Fibroblast of lung (primary cell): ENCODE measurements around the gene MBNL2. TPM values are rescaled to one million over a fixed set of nuclear protein-coding genes. Genes with fewer than 3 reads are reported as not detected.

Source experiments
- DNase-seq, 2 donors: peaks; one replicate each; pipeline versions ENCODE4 v3.0.0 to v3.0.0-alpha.2; 2010; ENCODE audit warnings: low read depth in 2 of 2
- H2AFZ ChIP-seq: 2 replicates; pipeline ENCODE4 v1.5.1; 2012; ENCODE audit warnings: low read length, control low read depth, inconsistent platforms
- H3K27ac ChIP-seq: 2 replicates; pipeline ENCODE4 v1.5.1; 2011; ENCODE audit warnings: low read length, control low read depth; ENCODE audit not compliant: insufficient read depth
- H3K27me3 ChIP-seq: 2 replicates; pipeline ENCODE4 v1.5.1; 2011; ENCODE audit warnings: mild to moderate bottlenecking, low read length; ENCODE audit not compliant: control insufficient read depth, insufficient read depth
- H3K36me3 ChIP-seq: 2 replicates; pipeline ENCODE4 v1.5.1; 2011; ENCODE audit warnings: low read length; ENCODE audit not compliant: control insufficient read depth, insufficient read depth
- H3K4me1 ChIP-seq: 2 replicates; pipeline ENCODE4 v1.5.1; 2011; ENCODE audit warnings: low read length; ENCODE audit not compliant: control insufficient read depth, insufficient read depth; ENCODE audit errors: extremely low read depth
- H3K4me2 ChIP-seq: 2 replicates; pipeline ENCODE4 v1.5.1; 2011; ENCODE audit warnings: low read length, control low read depth; ENCODE audit not compliant: insufficient read depth; ENCODE audit errors: extremely low read depth
- H3K4me3 ChIP-seq, 4 experiments: fragments of 200-600 bp in 1 of 4; sonication (generic) in 1 of 4; replicated peaks in 1 of 4; 2 replicates each; pipeline ENCODE4 v1.5.1; 2011 to 2016; ENCODE audit warnings: low read length in 4 of 4, low read depth in 3 of 4, mild to moderate bottlenecking in 3 of 4, control low read depth in 2 of 4, inconsistent platforms in 1 of 4, mixed read lengths in 1 of 4; ENCODE audit not compliant: insufficient read depth in 1 of 4; ENCODE audit errors: control extremely low read depth in 1 of 4
- H3K79me2 ChIP-seq: 2 replicates; pipeline ENCODE4 v1.5.1; 2012; ENCODE audit warnings: mild to moderate bottlenecking, low read length, inconsistent platforms; ENCODE audit not compliant: control insufficient read depth, insufficient read depth
- H3K9ac ChIP-seq: 2 replicates; pipeline ENCODE4 v1.5.1; 2011; ENCODE audit warnings: mild to moderate bottlenecking, low read length, control low read depth; ENCODE audit not compliant: insufficient read depth
- H3K9me3 ChIP-seq: 2 replicates; pipeline ENCODE4 v1.5.1; 2012; ENCODE audit warnings: low read depth, low read length; ENCODE audit not compliant: control insufficient read depth, insufficient read depth
- H4K20me1 ChIP-seq: 2 replicates; pipeline ENCODE4 v1.5.1; 2011; ENCODE audit warnings: low read length; ENCODE audit not compliant: control insufficient read depth, insufficient read depth; ENCODE audit errors: extremely low read depth
- EZH2 ChIP-seq: IDR thresholded peaks from 2 replicates; pipeline ENCODE4 v1.5.1; 2012; ENCODE audit warnings: low read length, control low read depth, mild to moderate bottlenecking; ENCODE audit errors: missing control alignments
- polyA plus RNA-seq, 2 donors: library from polyadenylated mRNA; depleted of rRNA in 1 of 2; stranded (reverse) in 1 of 2; unstranded in 1 of 2; fragments of >200 nt; gene quantifications; 2 replicates each; pipeline ENCODE4 v1.2.1, GENCODE V29; 2011 to 2012; ENCODE audit warnings: missing spikeins in 1 of 2
- total RNA-seq: library from RNA; depleted of rRNA; stranded (reverse); fragments of >200 nt; gene quantifications from 2 replicates; pipeline ENCODE4 v1.2.1, GENCODE V29; 2014
- TF ChIP-seq, protein P1 (sequence below), 2 donors: IDR thresholded peaks in 1 of 2; conservative IDR thresholded peaks in 1 of 2; 1 replicate in 1 of 2; 2 replicates in 1 of 2; pipeline ENCODE4 v1.5.1; 2011 to 2012; ENCODE audit warnings: low read length in 2 of 2, control low read depth in 1 of 2, inconsistent platforms in 1 of 2, low read depth in 1 of 2, mild to moderate bottlenecking in 1 of 2

The MBNL2 gene
- total and polyA plus RNA-seq, 2 donors (not counting 1 experiment from before 2014, with no cell fraction given): 48.9 to 61.1 TPM

GRCh38 chr13:97324115-97324514 lies 102.0 kb downstream of the MBNL2 start:
- Histone ChIP-seq H3K27me3 (no peaks in the 10 kb centered on the region), H3K36me3 (no peaks in the 10 kb centered on the region), H3K27ac (no peak overlapping the region), H2AFZ (no peak overlapping the region), H4K20me1 (no peaks in the 10 kb centered on the region), H3K79me2 (peaks cover 21% of the 10 kb centered on the region), H3K9me3 (no peaks in the 10 kb centered on the region), H3K4me1 (peaks cover 30% of the 10 kb centered on the region), H3K9ac (no peak overlapping the region), H3K4me3 (no peak overlapping the region), H3K4me2 (no peak overlapping the region)
- TF ChIP-seq, protein P1, sequence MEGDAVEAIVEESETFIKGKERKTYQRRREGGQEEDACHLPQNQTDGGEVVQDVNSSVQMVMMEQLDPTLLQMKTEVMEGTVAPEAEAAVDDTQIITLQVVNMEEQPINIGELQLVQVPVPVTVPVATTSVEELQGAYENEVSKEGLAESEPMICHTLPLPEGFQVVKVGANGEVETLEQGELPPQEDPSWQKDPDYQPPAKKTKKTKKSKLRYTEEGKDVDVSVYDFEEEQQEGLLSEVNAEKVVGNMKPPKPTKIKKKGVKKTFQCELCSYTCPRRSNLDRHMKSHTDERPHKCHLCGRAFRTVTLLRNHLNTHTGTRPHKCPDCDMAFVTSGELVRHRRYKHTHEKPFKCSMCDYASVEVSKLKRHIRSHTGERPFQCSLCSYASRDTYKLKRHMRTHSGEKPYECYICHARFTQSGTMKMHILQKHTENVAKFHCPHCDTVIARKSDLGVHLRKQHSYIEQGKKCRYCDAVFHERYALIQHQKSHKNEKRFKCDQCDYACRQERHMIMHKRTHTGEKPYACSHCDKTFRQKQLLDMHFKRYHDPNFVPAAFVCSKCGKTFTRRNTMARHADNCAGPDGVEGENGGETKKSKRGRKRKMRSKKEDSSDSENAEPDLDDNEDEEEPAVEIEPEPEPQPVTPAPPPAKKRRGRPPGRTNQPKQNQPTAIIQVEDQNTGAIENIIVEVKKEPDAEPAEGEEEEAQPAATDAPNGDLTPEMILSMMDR (conservative IDR thresholded peaks at IDR 0.05 in 1 of 2, IDR thresholded peaks at IDR 0.05 in 1 of 2; ENCODE audit: low read depth in 1 of 2, low read length in 2 of 2): no peak
- TF ChIP-seq EZH2: no peak
- no peak for DNase-seq

- H3K9me3 ChIP-seq: no peaks in the 10 kb centered on the region
- no peaks in the 10 kb centered on the region for H3K27me3 ChIP-seq
- no peak for TF ChIP-seq EZH2
- TF ChIP-seq, protein P1 (conservative IDR thresholded peaks at IDR 0.05 in 1 of 2, IDR thresholded peaks at IDR 0.05 in 1 of 2; ENCODE audit: low read depth in 1 of 2, low read length in 2 of 2): no peak
- no peak overlapping the region for H3K27ac ChIP-seq
- no peak overlapping the region for H3K4me2 ChIP-seq
- peaks cover 30% of the 10 kb centered on the region for H3K4me1 ChIP-seq
- DNase-seq: no peak
- H4K20me1 ChIP-seq: no peaks in the 10 kb centered on the region
- no peak overlapping the region for H2AFZ ChIP-seq
- no peak overlapping the region for H3K9ac ChIP-seq
- no peak overlapping the region for H3K4me3 ChIP-seq
- peaks cover 27% of the 10 kb centered on the region for H3K79me2 ChIP-seq
- H3K36me3 ChIP-seq: no peaks in the 10 kb centered on the region
These were observed 103.6 kb downstream of the MBNL2 start for GRCh38 chr13:97325738-97326137.

DNA sequence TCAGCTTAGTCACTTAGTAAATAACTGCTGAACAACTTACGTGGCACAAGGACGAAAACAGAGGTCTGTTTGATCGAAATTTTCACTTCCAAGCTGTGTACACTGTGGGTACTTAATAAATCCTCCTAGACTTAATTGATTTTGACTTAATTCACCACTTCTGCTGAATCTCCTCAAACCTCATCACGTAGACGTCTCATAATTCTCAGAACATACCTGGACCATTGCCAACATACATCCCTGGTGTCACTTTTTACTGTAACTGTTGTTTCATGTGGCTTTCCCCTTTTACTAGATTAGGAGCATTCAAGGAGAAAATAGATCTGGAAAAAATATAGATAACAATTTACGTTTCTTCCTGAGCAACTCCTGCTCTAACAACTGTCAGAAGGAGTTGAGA lies 105.0 kb downstream of the MBNL2 start:
- Histone ChIP-seq H3K36me3 (no peaks in the 10 kb centered on the region), H3K4me3 (no peak overlapping the region), H3K9ac (no peak overlapping the region), H2AFZ (no peak overlapping the region), H4K20me1 (no peaks in the 10 kb centered on the region), H3K27ac (no peak overlapping the region), H3K79me2 (peaks cover 24% of the 10 kb centered on the region), H3K4me1 (peaks cover 22% of the 10 kb centered on the region), H3K9me3 (no peaks in the 10 kb centered on the region), H3K4me2 (no peak overlapping the region), H3K27me3 (no peaks in the 10 kb centered on the region)
- TF ChIP-seq, protein P1 (conservative IDR thresholded peaks at IDR 0.05 in 1 of 2, IDR thresholded peaks at IDR 0.05 in 1 of 2; ENCODE audit: low read depth in 1 of 2, low read length in 2 of 2): no peak
- TF ChIP-seq EZH2: no peak
- no peak for DNase-seq
